Neural progenitor cell (in vitro differentiated cells): ENCODE data around the gene RBM22. TPM values are rescaled to one million over a fixed set of nuclear protein-coding genes. Genes with fewer than 3 reads are reported as not detected.

Experiments
- DNase-seq: peaks from one replicate; pipeline ENCODE4 v3.0.0-alpha.2; 2016; ENCODE audit warnings: low spot score
- H2AFZ ChIP-seq: fragments of 200-600 bp; sonication (generic); replicated peaks from 2 replicates; pipeline ENCODE4 v1.6.1; 2016; ENCODE audit warnings: antibody characterized with exemption
- H3F3A ChIP-seq: fragments of 200-600 bp; sonication (generic); 2 replicates; pipeline ENCODE4 v1.6.1; 2016; ENCODE audit warnings: antibody characterized with exemption, low read depth
- H3K27ac ChIP-seq: fragments of 200-600 bp; sonication (generic); 2 replicates; pipeline ENCODE4 v1.5.1; 2016; ENCODE audit warnings: mild to moderate bottlenecking
- H3K27me3 ChIP-seq: fragments of 200-600 bp; sonication (generic); 2 replicates; pipeline ENCODE4 v1.6.1; 2016; ENCODE audit warnings: mild to moderate bottlenecking, moderate library complexity
- H3K36me3 ChIP-seq: fragments of 200-600 bp; sonication (generic); 2 replicates; pipeline ENCODE4 v1.5.1; 2016
- H3K4me1 ChIP-seq: fragments of 200-600 bp; sonication (generic); 2 replicates; pipeline ENCODE4 v1.6.1; 2016; ENCODE audit warnings: mixed run types
- H3K4me2 ChIP-seq: fragments of 200-600 bp; sonication (generic); 2 replicates; pipeline ENCODE4 v1.6.1; 2016
- H3K4me3 ChIP-seq: fragments of 200-600 bp; sonication (generic); 2 replicates; pipeline ENCODE4 v1.5.1; 2016
- H3K79me2 ChIP-seq: fragments of 200-600 bp; sonication (generic); 2 replicates; pipeline ENCODE4 v1.6.1; 2016; ENCODE audit warnings: low read depth
- H3K9ac ChIP-seq: fragments of 200-600 bp; sonication (generic); 2 replicates; pipeline ENCODE4 v1.6.1; 2016
- H3K9me3 ChIP-seq: fragments of 200-600 bp; sonication (generic); 2 replicates; pipeline ENCODE4 v1.5.1; 2016; ENCODE audit warnings: low read depth
- H4K20me1 ChIP-seq: fragments of 200-600 bp; sonication (generic); 2 replicates; pipeline ENCODE4 v1.6.1; 2016; ENCODE audit warnings: low read depth
- H3K27ac Mint-ChIP-seq: 3 replicates; pipeline ENCODE4 v1.8.0; 2021; ENCODE audit warnings: mixed read lengths
- H3K27me3 Mint-ChIP-seq: 2 replicates; pipeline ENCODE4 v1.8.0; 2022; ENCODE audit warnings: low read depth, mild to moderate bottlenecking, inconsistent platforms, moderate library complexity, mixed read lengths; ENCODE audit not compliant: insufficient read depth
- H3K36me3 Mint-ChIP-seq: 3 replicates; pipeline ENCODE4 v1.8.0; 2021; ENCODE audit warnings: mixed read lengths
- H3K4me1 Mint-ChIP-seq: 3 replicates; pipeline ENCODE4 v1.8.0; 2021; ENCODE audit warnings: mixed read lengths
- H3K4me3 Mint-ChIP-seq: 3 replicates; pipeline ENCODE4 v1.8.0; 2021; ENCODE audit warnings: mild to moderate bottlenecking, moderate library complexity, mixed read lengths
- H3K9me3 Mint-ChIP-seq: 3 replicates; pipeline ENCODE4 v1.8.0; 2020; ENCODE audit warnings: mixed read lengths
- EZH2 ChIP-seq: fragments of 200-600 bp; sonication (generic); IDR thresholded peaks from 2 replicates; pipeline ENCODE4 v1.6.1; 2017; ENCODE audit warnings: antibody characterized with exemption, mild to moderate bottlenecking, moderate library complexity
- EZH2phosphoT487 ChIP-seq: fragments of 200-600 bp; sonication (generic); IDR thresholded peaks from 2 replicates; pipeline ENCODE4 v1.6.1; 2017; ENCODE audit warnings: antibody characterized with exemption
- total RNA-seq: library from RNA; depleted of rRNA; stranded (reverse); fragments of >200 nt; gene quantifications from 2 replicates; pipeline ENCODE4 v1.2.3, GENCODE V29; 2015; ENCODE audit warnings: low replicate concordance
- TF ChIP-seq, protein P1 (sequence below): fragments of 200-600 bp; sonication (generic); IDR thresholded peaks from 2 replicates; pipeline ENCODE4 v1.5.1; 2017; ENCODE audit warnings: antibody characterized with exemption, mild to moderate bottlenecking

Gene RBM22
- total RNA-seq, 1 donor from 2014 or later, result 52.4 TPM

DNA sequence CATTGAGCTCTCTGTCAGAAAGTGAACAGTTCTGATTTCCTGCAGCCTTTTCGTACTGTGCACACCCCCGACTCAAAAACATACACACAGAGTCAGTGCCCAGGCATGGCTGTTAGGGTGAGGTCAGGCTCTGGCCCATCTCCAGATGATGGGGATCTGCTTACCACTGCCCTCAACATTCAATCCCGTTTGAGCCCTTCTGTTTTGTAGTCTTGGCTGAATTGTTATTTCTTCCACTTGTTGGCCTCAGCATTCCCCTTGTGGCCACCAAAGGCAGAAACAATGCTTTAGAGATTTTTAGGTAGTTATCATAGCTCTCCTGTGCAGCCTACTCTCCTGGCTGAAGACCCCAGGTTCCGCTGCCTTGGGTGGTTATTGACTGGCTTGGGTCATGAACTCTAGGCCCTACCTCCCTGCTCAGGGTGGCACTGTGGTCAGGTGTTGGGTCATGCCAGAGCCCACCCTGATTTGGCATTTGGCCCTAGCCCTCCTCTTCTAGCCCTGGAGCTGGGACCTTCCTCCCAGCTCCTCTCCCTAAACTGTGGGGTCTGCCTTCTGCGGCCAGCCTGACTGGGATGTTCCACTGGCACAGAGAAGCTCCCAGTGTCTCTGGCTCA lies 47.6 kb downstream of the RBM22 start:
- no peaks in the 10 kb centered on the region for H3K36me3 Mint-ChIP-seq
- TF ChIP-seq, protein P1, sequence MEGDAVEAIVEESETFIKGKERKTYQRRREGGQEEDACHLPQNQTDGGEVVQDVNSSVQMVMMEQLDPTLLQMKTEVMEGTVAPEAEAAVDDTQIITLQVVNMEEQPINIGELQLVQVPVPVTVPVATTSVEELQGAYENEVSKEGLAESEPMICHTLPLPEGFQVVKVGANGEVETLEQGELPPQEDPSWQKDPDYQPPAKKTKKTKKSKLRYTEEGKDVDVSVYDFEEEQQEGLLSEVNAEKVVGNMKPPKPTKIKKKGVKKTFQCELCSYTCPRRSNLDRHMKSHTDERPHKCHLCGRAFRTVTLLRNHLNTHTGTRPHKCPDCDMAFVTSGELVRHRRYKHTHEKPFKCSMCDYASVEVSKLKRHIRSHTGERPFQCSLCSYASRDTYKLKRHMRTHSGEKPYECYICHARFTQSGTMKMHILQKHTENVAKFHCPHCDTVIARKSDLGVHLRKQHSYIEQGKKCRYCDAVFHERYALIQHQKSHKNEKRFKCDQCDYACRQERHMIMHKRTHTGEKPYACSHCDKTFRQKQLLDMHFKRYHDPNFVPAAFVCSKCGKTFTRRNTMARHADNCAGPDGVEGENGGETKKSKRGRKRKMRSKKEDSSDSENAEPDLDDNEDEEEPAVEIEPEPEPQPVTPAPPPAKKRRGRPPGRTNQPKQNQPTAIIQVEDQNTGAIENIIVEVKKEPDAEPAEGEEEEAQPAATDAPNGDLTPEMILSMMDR, result no peak
- TF ChIP-seq EZH2phosphoT487, result no peak
- no peak for TF ChIP-seq EZH2
- H3K27ac Mint-ChIP-seq, result no peak overlapping the region
- Histone ChIP-seq H3K9me3 (no peaks in the 10 kb centered on the region), H3K27ac (no peak overlapping the region), H2AFZ (no peak overlapping the region), H3K27me3 (no peaks in the 10 kb centered on the region), H3K4me2 (no peak overlapping the region), H3K4me3 (no peak overlapping the region), H3K79me2 (no peaks in the 10 kb centered on the region), H3K4me1 (peaks cover 23% of the 10 kb centered on the region), H3K9ac (no peak overlapping the region), H4K20me1 (no peaks in the 10 kb centered on the region), H3K36me3 (no peaks in the 10 kb centered on the region), H3F3A (peaks cover 15% of the 10 kb centered on the region)
- DNase-seq, result no peak
- H3K27me3 Mint-ChIP-seq, result peaks cover 7% of the 10 kb centered on the region
- no peaks in the 10 kb centered on the region for H3K9me3 Mint-ChIP-seq
- H3K4me3 Mint-ChIP-seq, result no peak overlapping the region
- H3K4me1 Mint-ChIP-seq, result peaks cover 46% of the 10 kb centered on the region

DNA sequence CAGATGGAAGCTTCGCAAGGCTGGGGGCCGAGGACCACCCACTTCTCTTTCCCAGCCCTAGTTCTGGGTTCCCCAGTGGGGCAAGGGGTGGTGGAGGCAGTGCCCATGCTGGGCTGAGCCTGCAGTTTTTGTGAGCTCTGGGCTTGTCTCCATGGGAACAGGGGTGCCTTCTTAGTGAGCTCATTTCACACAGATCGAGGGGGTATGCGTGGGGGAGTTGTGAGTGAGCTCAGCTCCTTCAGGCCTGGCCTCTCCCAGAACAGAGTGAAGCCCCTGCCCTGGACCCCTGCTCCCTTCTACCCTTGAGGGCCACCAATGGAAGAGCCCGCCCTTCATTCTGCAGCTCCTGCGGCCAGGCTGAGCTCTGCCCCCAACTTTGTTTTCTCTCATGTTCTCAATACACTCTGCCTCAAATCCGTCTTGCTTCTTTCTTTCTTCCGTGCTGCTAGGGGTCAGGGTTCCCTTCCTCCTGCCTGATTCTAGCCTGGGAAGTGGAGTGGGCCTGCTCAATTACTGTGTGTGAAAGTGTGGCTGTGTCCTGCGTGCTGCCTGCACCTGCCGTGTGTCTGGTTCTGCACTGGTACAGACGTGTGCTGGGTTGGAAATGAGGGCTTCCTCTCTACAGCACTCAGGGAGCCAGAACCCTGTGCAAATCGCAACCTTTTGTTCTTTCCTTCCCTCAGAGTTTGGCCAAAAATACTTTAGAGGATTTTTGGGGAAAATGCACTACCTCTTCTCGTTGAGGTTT lies 48.8 kb downstream of the RBM22 start:
- H3K9me3 Mint-ChIP-seq, result no peaks in the 10 kb centered on the region
- Histone ChIP-seq H3K4me3 (no peak overlapping the region), H3F3A (peaks cover 15% of the 10 kb centered on the region), H3K4me2 (peak overlapping the region; percentile 51), H2AFZ (peak overlapping the region; percentile 94), H3K27me3 (no peaks in the 10 kb centered on the region), H3K9me3 (no peaks in the 10 kb centered on the region), H3K9ac (no peak overlapping the region), H3K27ac (no peak overlapping the region), H4K20me1 (no peaks in the 10 kb centered on the region), H3K36me3 (no peaks in the 10 kb centered on the region), H3K4me1 (peaks cover 30% of the 10 kb centered on the region), H3K79me2 (no peaks in the 10 kb centered on the region)
- peaks cover 7% of the 10 kb centered on the region for H3K27me3 Mint-ChIP-seq
- peak overlapping the region; percentile 3 for H3K4me3 Mint-ChIP-seq
- TF ChIP-seq EZH2 (no peak), EZH2phosphoT487 (no peak)
- TF ChIP-seq, protein P1, result no peak
- H3K36me3 Mint-ChIP-seq, result no peaks in the 10 kb centered on the region
- H3K4me1 Mint-ChIP-seq, result peaks cover 44% of the 10 kb centered on the region
- DNase-seq, result peak; percentile 34
- peak overlapping the region; percentile 96 for H3K27ac Mint-ChIP-seq

DNA sequence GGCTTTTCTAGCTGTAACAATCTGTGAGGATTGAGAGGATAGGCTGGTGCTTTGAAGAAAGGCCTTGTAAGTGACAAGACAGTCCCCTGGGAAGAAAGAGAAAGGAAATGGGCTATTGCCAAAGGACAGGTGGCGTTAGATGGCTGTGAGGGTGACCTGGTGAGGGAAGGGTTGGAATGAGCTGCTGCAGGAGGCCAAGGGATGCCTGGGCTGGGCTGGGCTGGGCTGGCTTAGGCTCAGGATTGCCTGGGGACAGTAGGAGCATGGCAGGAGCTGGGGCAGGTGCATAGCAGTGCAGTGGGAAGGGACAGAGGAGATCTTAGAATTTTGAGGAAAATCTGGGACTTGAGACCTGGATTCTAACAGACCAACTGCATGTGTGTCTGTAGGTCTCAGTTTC lies 49.5 kb downstream of the RBM22 start:
- no peaks in the 10 kb centered on the region for H3K79me2 ChIP-seq
- peaks cover 7% of the 10 kb centered on the region for H3K27me3 Mint-ChIP-seq
- peaks cover 30% of the 10 kb centered on the region for H3K4me1 ChIP-seq
- no peaks in the 10 kb centered on the region for H3K27me3 ChIP-seq
- TF ChIP-seq, protein P1, result no peak
- TF ChIP-seq EZH2phosphoT487 (no peak), EZH2 (no peak)
- H3K4me3 Mint-ChIP-seq, result no peak overlapping the region
- H4K20me1 ChIP-seq, result no peaks in the 10 kb centered on the region
- no peak for DNase-seq
- no peaks in the 10 kb centered on the region for H3K9me3 ChIP-seq
- H3F3A ChIP-seq, result peaks cover 15% of the 10 kb centered on the region
- no peaks in the 10 kb centered on the region for H3K36me3 Mint-ChIP-seq
- no peak overlapping the region for H3K4me3 ChIP-seq
- H3K27ac ChIP-seq, result no peak overlapping the region
- no peaks in the 10 kb centered on the region for H3K9me3 Mint-ChIP-seq
- H3K36me3 ChIP-seq, result no peaks in the 10 kb centered on the region
- H2AFZ ChIP-seq, result no peak overlapping the region
- H3K4me2 ChIP-seq, result no peak overlapping the region
- H3K4me1 Mint-ChIP-seq, result peaks cover 44% of the 10 kb centered on the region
- peak overlapping the region; percentile 21 for H3K27ac Mint-ChIP-seq
- H3K9ac ChIP-seq, result no peak overlapping the region
